Neural crest cell (in vitro differentiated cells): ENCODE measurements around the gene ARPC5L. TPM values are rescaled to one million over a fixed set of nuclear protein-coding genes. Genes with fewer than 3 reads are reported as not detected.

Experiments
- DNase-seq: peaks from one replicate; pipeline ENCODE4 v3.0.0; 2021; ENCODE audit warnings: low read depth, mixed read lengths, low spot score
- H3K27ac Mint-ChIP-seq: one replicate; pipeline ENCODE4 v1.8.0; 2021; ENCODE audit warnings: mild to moderate bottlenecking, mixed read lengths; ENCODE audit not compliant: unreplicated experiment
- H3K27me3 Mint-ChIP-seq: 2 replicates; pipeline ENCODE4 v1.8.0; 2021; ENCODE audit warnings: low read depth, mild to moderate bottlenecking, mixed read lengths
- H3K36me3 Mint-ChIP-seq: 2 replicates; pipeline ENCODE4 v1.8.0; 2021; ENCODE audit warnings: low read depth, mild to moderate bottlenecking, mixed read lengths
- H3K4me1 Mint-ChIP-seq: 2 replicates; pipeline ENCODE4 v1.8.0; 2021; ENCODE audit warnings: mixed read lengths
- H3K4me3 Mint-ChIP-seq: one replicate; pipeline ENCODE4 v1.8.0; 2021; ENCODE audit warnings: mild to moderate bottlenecking, mixed read lengths
- H3K9me3 Mint-ChIP-seq: 2 replicates; pipeline ENCODE4 v1.8.0; 2021; ENCODE audit warnings: mixed read lengths
- total RNA-seq: library from RNA; stranded (reverse); gene quantifications from 2 replicates; pipeline ENCODE4 v1.2.1, GENCODE V29; 2021
- TF ChIP-seq, protein P1 (sequence below): fragments of 200-600 bp; sonication (generic); conservative IDR thresholded peaks from 2 replicates; pipeline ENCODE4 v1.5.0; 2021; ENCODE audit warnings: antibody characterized with exemption, mild to moderate bottlenecking

Gene ARPC5L
- total RNA-seq, 1 donor from 2014 or later: 42.1 TPM

DNA sequence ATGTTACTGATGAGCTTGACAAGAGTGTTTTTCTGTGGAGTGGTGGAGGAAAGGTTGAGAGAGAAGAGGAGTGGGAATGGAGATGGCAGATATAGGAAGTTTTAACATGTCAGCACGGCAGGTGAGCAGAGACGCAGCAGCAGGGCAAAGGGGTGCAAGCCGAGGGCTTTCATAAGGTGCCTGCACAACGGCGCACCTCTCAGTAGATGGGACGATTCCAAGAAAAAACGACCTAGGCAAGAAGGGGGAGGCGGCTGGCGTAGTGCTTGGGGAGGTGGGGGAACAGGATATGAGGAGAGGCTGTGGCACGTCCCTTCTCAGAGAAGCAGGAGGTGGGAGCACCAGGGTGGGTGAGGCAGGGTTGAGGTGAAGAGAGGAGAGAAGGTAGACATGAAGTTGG is 24.5 kb downstream of the ARPC5L start:
- no peaks in the 10 kb centered on the region for H3K27me3 Mint-ChIP-seq
- H3K4me1 Mint-ChIP-seq: no peaks in the 10 kb centered on the region
- TF ChIP-seq, protein P1, sequence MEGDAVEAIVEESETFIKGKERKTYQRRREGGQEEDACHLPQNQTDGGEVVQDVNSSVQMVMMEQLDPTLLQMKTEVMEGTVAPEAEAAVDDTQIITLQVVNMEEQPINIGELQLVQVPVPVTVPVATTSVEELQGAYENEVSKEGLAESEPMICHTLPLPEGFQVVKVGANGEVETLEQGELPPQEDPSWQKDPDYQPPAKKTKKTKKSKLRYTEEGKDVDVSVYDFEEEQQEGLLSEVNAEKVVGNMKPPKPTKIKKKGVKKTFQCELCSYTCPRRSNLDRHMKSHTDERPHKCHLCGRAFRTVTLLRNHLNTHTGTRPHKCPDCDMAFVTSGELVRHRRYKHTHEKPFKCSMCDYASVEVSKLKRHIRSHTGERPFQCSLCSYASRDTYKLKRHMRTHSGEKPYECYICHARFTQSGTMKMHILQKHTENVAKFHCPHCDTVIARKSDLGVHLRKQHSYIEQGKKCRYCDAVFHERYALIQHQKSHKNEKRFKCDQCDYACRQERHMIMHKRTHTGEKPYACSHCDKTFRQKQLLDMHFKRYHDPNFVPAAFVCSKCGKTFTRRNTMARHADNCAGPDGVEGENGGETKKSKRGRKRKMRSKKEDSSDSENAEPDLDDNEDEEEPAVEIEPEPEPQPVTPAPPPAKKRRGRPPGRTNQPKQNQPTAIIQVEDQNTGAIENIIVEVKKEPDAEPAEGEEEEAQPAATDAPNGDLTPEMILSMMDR: no peak
- H3K27ac Mint-ChIP-seq: no peak overlapping the region
- H3K9me3 Mint-ChIP-seq: no peaks in the 10 kb centered on the region
- H3K4me3 Mint-ChIP-seq: no peak overlapping the region
- H3K36me3 Mint-ChIP-seq: peaks cover 7% of the 10 kb centered on the region
- DNase-seq: no peak

DNA sequence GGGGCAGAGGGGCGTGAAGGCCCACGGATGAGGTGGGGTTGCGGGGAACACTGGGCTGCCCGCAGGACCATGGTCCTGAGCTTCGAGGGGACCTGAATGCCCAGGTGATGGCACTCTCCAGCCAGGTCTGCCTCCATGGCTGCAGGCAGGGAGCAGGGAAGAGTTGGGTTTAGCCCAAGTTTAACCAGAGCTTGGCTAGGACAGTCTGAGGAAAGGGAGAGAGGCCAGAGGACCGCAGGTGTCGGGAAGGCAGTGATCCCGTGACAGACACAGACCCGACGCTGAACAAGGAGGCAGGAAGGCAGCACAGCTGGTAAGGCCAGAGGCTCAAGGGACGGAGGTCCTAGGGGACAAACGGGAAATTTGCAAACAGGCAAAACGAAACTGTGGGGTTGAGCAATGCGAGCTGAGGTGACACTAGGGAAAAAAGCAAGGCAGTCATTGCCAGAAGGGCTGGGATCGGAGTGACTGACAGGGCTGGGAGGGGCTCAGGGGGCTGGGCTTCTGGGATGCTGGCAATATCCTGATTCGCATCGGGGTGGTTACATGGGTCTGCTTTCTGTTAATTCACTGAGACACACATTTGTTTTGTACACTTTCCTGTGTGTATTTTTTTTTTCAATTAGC is 25.0 kb downstream of the ARPC5L start:
- no peak overlapping the region for H3K4me3 Mint-ChIP-seq
- H3K27ac Mint-ChIP-seq: no peak overlapping the region
- no peaks in the 10 kb centered on the region for H3K9me3 Mint-ChIP-seq
- H3K4me1 Mint-ChIP-seq: no peaks in the 10 kb centered on the region
- H3K36me3 Mint-ChIP-seq: peaks cover 7% of the 10 kb centered on the region
- no peaks in the 10 kb centered on the region for H3K27me3 Mint-ChIP-seq
- TF ChIP-seq, protein P1: no peak
- DNase-seq: no peak

DNA sequence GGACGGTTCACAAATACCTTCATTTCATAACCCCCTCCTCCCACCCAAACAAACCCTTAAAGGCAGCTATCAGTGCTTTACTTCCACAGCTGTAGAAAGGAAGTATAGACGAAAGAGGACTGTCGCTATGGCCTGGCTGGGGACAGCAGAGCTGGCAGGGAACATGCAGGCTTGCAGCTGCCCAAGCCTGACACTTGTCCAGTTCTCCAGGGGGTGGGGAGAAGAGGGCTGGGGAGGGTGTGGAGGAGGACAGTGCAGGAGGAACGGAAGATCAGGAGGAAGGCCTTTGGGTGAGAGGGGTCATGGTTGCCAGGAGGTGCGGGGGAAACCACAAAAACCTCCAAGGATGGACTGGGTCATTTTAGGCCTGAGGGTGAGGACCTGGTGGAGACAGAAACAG is 25.9 kb downstream of the ARPC5L start:
- DNase-seq: no peak
- Mint-ChIP-seq H3K36me3 (peaks cover 7% of the 10 kb centered on the region), H3K9me3 (no peaks in the 10 kb centered on the region), H3K4me3 (no peak overlapping the region), H3K4me1 (no peaks in the 10 kb centered on the region), H3K27me3 (no peaks in the 10 kb centered on the region), H3K27ac (no peak overlapping the region)
- TF ChIP-seq, protein P1: no peak

DNA sequence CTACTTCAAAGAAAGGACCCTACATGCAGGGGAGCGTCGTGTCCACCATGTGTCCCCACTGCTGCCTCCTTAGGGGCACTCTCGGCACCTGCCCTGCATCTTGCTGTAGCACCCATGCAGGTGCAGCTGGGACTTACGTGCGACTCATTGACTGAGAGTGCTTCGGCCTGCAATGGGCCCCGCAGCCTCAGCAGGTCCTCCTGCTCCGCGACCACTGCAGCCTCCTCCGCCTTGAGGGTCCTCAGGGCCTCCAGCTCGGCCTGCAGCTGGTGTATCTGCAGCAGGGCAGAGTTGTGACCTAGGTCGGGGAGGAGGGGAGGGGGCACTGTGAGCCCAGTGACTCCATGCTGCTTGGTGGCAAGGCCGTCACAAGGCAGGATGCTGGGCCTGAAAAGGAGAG is 27.1 kb downstream of the ARPC5L start:
- no peak for DNase-seq
- no peaks in the 10 kb centered on the region for H3K4me1 Mint-ChIP-seq
- no peaks in the 10 kb centered on the region for H3K9me3 Mint-ChIP-seq
- no peak overlapping the region for H3K4me3 Mint-ChIP-seq
- H3K36me3 Mint-ChIP-seq: peaks cover 10% of the 10 kb centered on the region
- TF ChIP-seq, protein P1: no peak
- no peak overlapping the region for H3K27ac Mint-ChIP-seq
- no peaks in the 10 kb centered on the region for H3K27me3 Mint-ChIP-seq

DNA sequence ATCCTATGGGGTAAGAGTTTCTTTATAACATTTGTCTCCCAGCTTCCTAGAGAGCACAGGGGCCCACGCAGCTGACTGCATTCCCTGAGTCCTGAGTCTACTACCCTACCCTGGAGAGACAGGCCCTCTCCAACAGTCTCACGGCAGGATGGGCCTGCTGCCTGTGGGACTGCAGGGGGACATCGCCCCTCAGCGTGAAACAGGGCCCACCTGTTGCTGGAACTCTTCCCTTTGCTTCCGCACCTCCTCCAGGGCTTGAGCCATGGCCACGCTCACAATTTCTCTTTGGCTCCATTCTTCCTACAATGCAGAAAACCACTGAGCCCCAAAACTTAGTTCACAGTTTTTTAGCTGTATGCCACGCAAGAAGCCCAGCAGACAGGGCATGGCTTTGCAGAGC is 28.2 kb downstream of the ARPC5L start:
- Mint-ChIP-seq H3K36me3 (peaks cover 13% of the 10 kb centered on the region), H3K27ac (no peak overlapping the region), H3K4me3 (no peak overlapping the region), H3K9me3 (no peaks in the 10 kb centered on the region), H3K4me1 (peaks cover 4% of the 10 kb centered on the region), H3K27me3 (no peaks in the 10 kb centered on the region)
- TF ChIP-seq, protein P1: no peak
- DNase-seq: no peak
